Dendritic cell treated with granulocyte-macrophage colony-stimulating factor and Interleukin-4, amounts not matched to agents 40 ng/mL and 50 ng/mL, for 4 days (primary cell): ENCODE measurements around the gene KRT83.
"Not testable (repeated sequence)": the region's sequence is repeated elsewhere in the genome, so short reads cannot be mapped to it uniquely, and the experiment has no call there.

ENCODE experiments used
- H3K27ac Mint-ChIP-seq: one replicate; pipeline ENCODE4 v1.8.0; 2022; ENCODE audit warnings: mild to moderate bottlenecking, mixed read lengths
- H3K27me3 Mint-ChIP-seq: one replicate; pipeline ENCODE4 v1.8.0; 2022; ENCODE audit warnings: mild to moderate bottlenecking, mixed read lengths
- H3K36me3 Mint-ChIP-seq: one replicate; pipeline ENCODE4 v1.8.0; 2022; ENCODE audit warnings: low read depth, mixed read lengths
- H3K4me1 Mint-ChIP-seq: one replicate; pipeline ENCODE4 v1.8.0; 2022; ENCODE audit warnings: low read depth, mixed read lengths
- H3K4me3 Mint-ChIP-seq: one replicate; pipeline ENCODE4 v1.8.0; 2022; ENCODE audit warnings: mild to moderate bottlenecking, moderate library complexity, mixed read lengths
- H3K9me3 Mint-ChIP-seq: one replicate; pipeline ENCODE4 v1.8.0; 2022; ENCODE audit warnings: mixed read lengths
- intact Hi-C: fragments of 100-400 bp; cut with micrococcal nuclease; formaldehyde crosslinking; loops from one replicate; pipeline ENCODE4 v1.15.0; 2022

Gene KRT83

GRCh38 chr12:52305921-52306705, 15.1 kb downstream of the KRT83 start:
- no peaks in the 10 kb centered on the region for H3K9me3 Mint-ChIP-seq
- peaks cover 65% of the 10 kb centered on the region for H3K27me3 Mint-ChIP-seq
- intact Hi-C loops: no loop called here
- no peak overlapping the region for H3K27ac Mint-ChIP-seq
- peaks cover 21% of the 10 kb centered on the region for H3K4me1 Mint-ChIP-seq
- H3K36me3 Mint-ChIP-seq: no peaks in the 10 kb centered on the region
- no peak overlapping the region for H3K4me3 Mint-ChIP-seq

GRCh38 chr12:52304941-52305411, 16.2 kb downstream of the KRT83 start:
- H3K27ac Mint-ChIP-seq, H3K4me3 Mint-ChIP-seq: not testable (repeated sequence)
- peaks cover 59% of the 10 kb centered on the region for H3K27me3 Mint-ChIP-seq

GRCh38 chr12:52302242-52302914, 18.8 kb downstream of the KRT83 start:
- H3K36me3 Mint-ChIP-seq, H3K27ac Mint-ChIP-seq, H3K4me3 Mint-ChIP-seq, intact Hi-C loops, H3K9me3 Mint-ChIP-seq: not testable (repeated sequence)
- Mint-ChIP-seq H3K27me3 (peaks cover 46% of the 10 kb centered on the region), H3K4me1 (peaks cover 10% of the 10 kb centered on the region)

More at GRCh38 chr12:52304941-52305411, 16.2 kb downstream of the KRT83 start:
- H3K36me3 Mint-ChIP-seq, intact Hi-C loops, H3K9me3 Mint-ChIP-seq: not testable (repeated sequence)
- H3K4me1 Mint-ChIP-seq: peaks cover 21% of the 10 kb centered on the region

GRCh38 chr12:52301721-52302120, 19.5 kb downstream of the KRT83 start:
- H3K36me3 Mint-ChIP-seq, intact Hi-C loops, H3K4me3 Mint-ChIP-seq, H3K27ac Mint-ChIP-seq, H3K9me3 Mint-ChIP-seq: not testable (repeated sequence)
- H3K4me1 Mint-ChIP-seq: peaks cover 16% of the 10 kb centered on the region
- peaks cover 46% of the 10 kb centered on the region for H3K27me3 Mint-ChIP-seq

- no peak overlapping the region for H3K27ac Mint-ChIP-seq
- intact Hi-C loops: no loop called here
- H3K9me3 Mint-ChIP-seq: no peaks in the 10 kb centered on the region
- peaks cover 21% of the 10 kb centered on the region for H3K4me1 Mint-ChIP-seq
- H3K36me3 Mint-ChIP-seq: no peaks in the 10 kb centered on the region
- peaks cover 41% of the 10 kb centered on the region for H3K27me3 Mint-ChIP-seq
- no peak overlapping the region for H3K4me3 Mint-ChIP-seq
Measured at GRCh38 chr12:52300796-52301691, 20.2 kb downstream of the KRT83 start.

GRCh38 chr12:52298677-52299190, 22.5 kb downstream of the KRT83 start:
- intact Hi-C loops: no loop called here
- H3K27ac Mint-ChIP-seq: no peak overlapping the region
- H3K4me3 Mint-ChIP-seq: no peak overlapping the region
- H3K36me3 Mint-ChIP-seq: no peaks in the 10 kb centered on the region
- no peaks in the 10 kb centered on the region for H3K9me3 Mint-ChIP-seq
- H3K27me3 Mint-ChIP-seq: peaks cover 24% of the 10 kb centered on the region
- peaks cover 30% of the 10 kb centered on the region for H3K4me1 Mint-ChIP-seq

- H3K4me1 Mint-ChIP-seq: peaks cover 33% of the 10 kb centered on the region
- no peak overlapping the region for H3K4me3 Mint-ChIP-seq
- H3K36me3 Mint-ChIP-seq: no peaks in the 10 kb centered on the region
- no peak overlapping the region for H3K27ac Mint-ChIP-seq
- intact Hi-C loops: no loop called here
- H3K9me3 Mint-ChIP-seq: no peaks in the 10 kb centered on the region
- peaks cover 34% of the 10 kb centered on the region for H3K27me3 Mint-ChIP-seq
Measured at GRCh38 chr12:52296572-52297215, 24.5 kb downstream of the KRT83 start.

GRCh38 chr12:52295663-52296062, 25.5 kb downstream of the KRT83 start:
- H3K27me3 Mint-ChIP-seq: peaks cover 37% of the 10 kb centered on the region

GRCh38 chr12:52294803-52295202, 26.4 kb downstream of the KRT83 start:
- Mint-ChIP-seq H3K27me3 (peaks cover 37% of the 10 kb centered on the region), H3K27ac (no peak overlapping the region), H3K4me3 (no peak overlapping the region), H3K9me3 (no peaks in the 10 kb centered on the region), H3K36me3 (no peaks in the 10 kb centered on the region), H3K4me1 (peaks cover 33% of the 10 kb centered on the region)
- intact Hi-C loops: no loop called here

More at GRCh38 chr12:52295663-52296062, 25.5 kb downstream of the KRT83 start:
- H3K4me3 Mint-ChIP-seq: no peak overlapping the region
- peaks cover 33% of the 10 kb centered on the region for H3K4me1 Mint-ChIP-seq
- intact Hi-C loops: no loop called here
- no peaks in the 10 kb centered on the region for H3K9me3 Mint-ChIP-seq
- H3K36me3 Mint-ChIP-seq: no peaks in the 10 kb centered on the region
- H3K27ac Mint-ChIP-seq: no peak overlapping the region

GRCh38 chr12:52293926-52294325, 27.3 kb downstream of the KRT83 start:
- no peaks in the 10 kb centered on the region for H3K9me3 Mint-ChIP-seq
- no peak overlapping the region for H3K4me3 Mint-ChIP-seq
- intact Hi-C loops: no loop called here
- peaks cover 31% of the 10 kb centered on the region for H3K27me3 Mint-ChIP-seq
- H3K27ac Mint-ChIP-seq: no peak overlapping the region
- H3K36me3 Mint-ChIP-seq: no peaks in the 10 kb centered on the region
- H3K4me1 Mint-ChIP-seq: peaks cover 33% of the 10 kb centered on the region

- H3K4me1 Mint-ChIP-seq: peaks cover 40% of the 10 kb centered on the region
- no peak within 1 kb of the TSS for H3K4me3 Mint-ChIP-seq
- intact Hi-C loops: no loop called here
- peaks cover 30% of the 10 kb centered on the region for H3K27me3 Mint-ChIP-seq
- H3K27ac Mint-ChIP-seq: no peak within 1 kb of the TSS
- H3K9me3 Mint-ChIP-seq: no peaks in the 10 kb centered on the region
- H3K36me3 Mint-ChIP-seq: no peaks in the 10 kb centered on the region
Measured at GRCh38 chr12:52291267-52291935, 29.8 kb downstream of the KRT83 start, which contains the start of gene KRT81. TSS of gene KRT81 (minus strand) at chr12:52291534. CDS start at chr12:52291465, 69 bp downstream.

- H3K27me3 Mint-ChIP-seq: peaks cover 30% of the 10 kb centered on the region
- H3K4me1 Mint-ChIP-seq: peaks cover 32% of the 10 kb centered on the region
- H3K27ac Mint-ChIP-seq, H3K36me3 Mint-ChIP-seq, H3K4me3 Mint-ChIP-seq, intact Hi-C loops, H3K9me3 Mint-ChIP-seq: not testable (repeated sequence)
Measured at GRCh38 chr12:52290483-52291134, 30.6 kb downstream of the KRT83 start.
